Mesenchymal stem cell (in vitro differentiated cells and primary cell): ENCODE measurements around the gene TRPV5.

Source experiments
- DNase-seq: peaks from one replicate; pipeline ENCODE4 v3.0.0-alpha.2; 2013
- H2AFZ ChIP-seq: one replicate; pipeline ENCODE4 v1.6.1; 2013; ENCODE audit warnings: low read depth, mild to moderate bottlenecking, control low read depth, inconsistent platforms, low read length, moderate library complexity
- H2AK5ac ChIP-seq: 2 replicates; pipeline ENCODE4 v1.6.1; 2013; ENCODE audit warnings: low read length, moderate library complexity, mild to moderate bottlenecking, inconsistent platforms; ENCODE audit not compliant: severe bottlenecking
- H2BK120ac ChIP-seq: one replicate; pipeline ENCODE4 v1.6.1; 2013; ENCODE audit warnings: low read depth, mild to moderate bottlenecking, inconsistent platforms, low read length, moderate library complexity
- H2BK12ac ChIP-seq, 2 experiments: one replicate each; pipeline ENCODE4 v1.6.1; 2013; ENCODE audit warnings: inconsistent platforms in 2 of 2, low read length in 2 of 2, mild to moderate bottlenecking in 2 of 2, moderate library complexity in 2 of 2, control low read depth in 1 of 2
- H2BK15ac ChIP-seq: one replicate; pipeline ENCODE4 v1.6.1; 2013; ENCODE audit warnings: mild to moderate bottlenecking, low read depth, inconsistent platforms; ENCODE audit not compliant: poor library complexity, severe bottlenecking
- H2BK5ac ChIP-seq: 2 replicates; pipeline ENCODE4 v1.6.1; 2013; ENCODE audit warnings: low read depth, mild to moderate bottlenecking, low read length, control low read depth, inconsistent platforms; ENCODE audit not compliant: poor library complexity, severe bottlenecking
- H3K14ac ChIP-seq, 2 experiments: one replicate each; pipeline ENCODE4 v1.6.1; 2013; ENCODE audit warnings: inconsistent platforms in 2 of 2, low read length in 2 of 2, control low read depth in 1 of 2, mild to moderate bottlenecking in 1 of 2, moderate library complexity in 1 of 2
- H3K18ac ChIP-seq, 2 experiments: one replicate each; pipeline ENCODE4 v1.6.1; 2013; ENCODE audit warnings: inconsistent platforms in 2 of 2, low read length in 2 of 2, control low read depth in 1 of 2, low read depth in 1 of 2, mild to moderate bottlenecking in 1 of 2
- H3K23ac ChIP-seq, 2 experiments: one replicate each; pipeline ENCODE4 v1.6.1; 2013; ENCODE audit warnings: inconsistent platforms in 2 of 2, low read length in 2 of 2, mild to moderate bottlenecking in 2 of 2, moderate library complexity in 2 of 2, control low read depth in 1 of 2
- H3K27ac ChIP-seq: 2 replicates; pipeline ENCODE4 v1.5.1; 2013; ENCODE audit warnings: mild to moderate bottlenecking, moderate library complexity, low read length, control low read depth, inconsistent platforms; ENCODE audit not compliant: poor library complexity, severe bottlenecking
- H3K27me3 ChIP-seq, 2 experiments: 2 replicates each; pipeline versions ENCODE4 v1.6.1 to v1.7.0; 2013; ENCODE audit warnings: low read length in 2 of 2, mild to moderate bottlenecking in 2 of 2, moderate library complexity in 2 of 2, control low read depth in 1 of 2, inconsistent platforms in 1 of 2; ENCODE audit not compliant: control insufficient read depth in 1 of 2, insufficient read depth in 1 of 2
- H3K36me3 ChIP-seq, 2 experiments: 2 replicates each; pipeline versions ENCODE4 v1.6.1 to v1.7.0; 2013; ENCODE audit warnings: low read length in 2 of 2, control low read depth in 1 of 2, inconsistent platforms in 1 of 2, low read depth in 1 of 2, mild to moderate bottlenecking in 1 of 2; ENCODE audit not compliant: insufficient read depth in 2 of 2, control insufficient read depth in 1 of 2
- H3K4ac ChIP-seq, 2 experiments: one replicate each; pipeline ENCODE4 v1.6.1; 2013; ENCODE audit warnings: inconsistent platforms in 2 of 2, low read length in 2 of 2, mild to moderate bottlenecking in 2 of 2, moderate library complexity in 2 of 2, control low read depth in 1 of 2, low read depth in 1 of 2
- H3K4me1 ChIP-seq: 2 replicates; pipeline ENCODE4 v1.6.1; 2013; ENCODE audit warnings: low read depth, low read length, control low read depth; ENCODE audit not compliant: control insufficient read depth, insufficient read depth
- H3K4me2 ChIP-seq: 2 replicates; pipeline ENCODE4 v1.6.1; 2013; ENCODE audit warnings: low read length, mild to moderate bottlenecking, inconsistent platforms; ENCODE audit not compliant: poor library complexity, severe bottlenecking
- H3K4me3 ChIP-seq, 2 experiments: 2 replicates each; pipeline versions ENCODE4 v1.5.1 to v1.7.0; 2013; ENCODE audit warnings: low read length in 2 of 2, mild to moderate bottlenecking in 2 of 2, control low read depth in 1 of 2, low read depth in 1 of 2; ENCODE audit not compliant: insufficient read depth in 1 of 2
- H3K79me1 ChIP-seq: replicated peaks from 2 replicates; pipeline ENCODE4 v1.6.1; 2013; ENCODE audit warnings: mild to moderate bottlenecking, control low read depth, low read length, inconsistent platforms; ENCODE audit not compliant: poor library complexity, severe bottlenecking
- H3K9ac ChIP-seq: 2 replicates; pipeline ENCODE4 v1.7.0; 2013; ENCODE audit warnings: mild to moderate bottlenecking, low read length, moderate library complexity
- H3K9me3 ChIP-seq: 2 replicates; pipeline ENCODE4 v1.7.0; 2013; ENCODE audit warnings: mild to moderate bottlenecking, low read length; ENCODE audit not compliant: control insufficient read depth
- H4K8ac ChIP-seq: one replicate; pipeline ENCODE4 v1.6.1; 2013; ENCODE audit warnings: inconsistent platforms, mild to moderate bottlenecking, low read length, moderate library complexity
- H4K91ac ChIP-seq: one replicate; pipeline ENCODE4 v1.6.1; 2013; ENCODE audit warnings: mild to moderate bottlenecking, low read length, inconsistent platforms
- WGBS: methylation state at CpG from one replicate; pipeline ENCODE4 v1.1.7; 2013; ENCODE audit warnings: mixed read lengths; 5-methylcytosine and 5-hydroxymethylcytosine counted together

The TRPV5 gene

DNA sequence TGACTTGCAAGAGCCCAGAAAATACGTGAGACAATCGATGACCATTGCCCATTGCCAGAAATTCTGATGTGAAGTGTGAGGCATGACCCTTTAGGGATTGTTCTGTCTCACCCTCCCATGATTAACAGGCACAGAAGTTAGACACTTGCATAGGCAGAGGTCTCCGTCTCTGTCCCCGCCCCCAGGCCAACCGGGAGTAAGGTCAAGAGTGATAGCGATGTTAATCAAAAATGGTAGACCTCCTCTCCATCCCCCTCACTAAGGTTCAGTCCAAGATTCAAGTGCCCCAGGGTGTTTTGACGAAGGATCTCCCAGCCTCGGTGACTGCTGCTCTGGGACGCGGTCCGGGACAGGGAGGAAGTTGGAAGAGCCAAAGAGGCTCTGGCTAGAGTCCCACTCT is 25.3 kb downstream of the TRPV5 start:
- no peak overlapping the region for H4K8ac ChIP-seq
- 83% methylated on average over 11 of the region's 11 CpGs for WGBS
- no peak overlapping the region for H2BK120ac ChIP-seq
- H4K91ac ChIP-seq: no peak overlapping the region
- H2BK15ac ChIP-seq: no peak overlapping the region
- peaks cover 18% of the 10 kb centered on the region for H3K9me3 ChIP-seq
- no peak overlapping the region for H3K14ac ChIP-seq
- no peaks in the 10 kb centered on the region for H3K79me1 ChIP-seq
- H2BK5ac ChIP-seq: no peak overlapping the region
- peaks cover 0 to 11% of the 10 kb centered on the region in 2 experiments for H3K27me3 ChIP-seq
- no peak overlapping the region for H3K18ac ChIP-seq
- no peaks in the 10 kb centered on the region for H3K36me3 ChIP-seq
- H3K4ac ChIP-seq: no peak overlapping the region
- H3K27ac ChIP-seq: no peak overlapping the region
- H3K4me3 ChIP-seq: no peak overlapping the region
- H3K23ac ChIP-seq: no peak overlapping the region
- no peak overlapping the region for H2AK5ac ChIP-seq
- no peak overlapping the region for H3K4me2 ChIP-seq
- no peak overlapping the region for H2BK12ac ChIP-seq
- DNase-seq: no peak
- H2AFZ ChIP-seq: no peak overlapping the region
- H3K4me1 ChIP-seq: no peaks in the 10 kb centered on the region
- no peak overlapping the region for H3K9ac ChIP-seq

DNA sequence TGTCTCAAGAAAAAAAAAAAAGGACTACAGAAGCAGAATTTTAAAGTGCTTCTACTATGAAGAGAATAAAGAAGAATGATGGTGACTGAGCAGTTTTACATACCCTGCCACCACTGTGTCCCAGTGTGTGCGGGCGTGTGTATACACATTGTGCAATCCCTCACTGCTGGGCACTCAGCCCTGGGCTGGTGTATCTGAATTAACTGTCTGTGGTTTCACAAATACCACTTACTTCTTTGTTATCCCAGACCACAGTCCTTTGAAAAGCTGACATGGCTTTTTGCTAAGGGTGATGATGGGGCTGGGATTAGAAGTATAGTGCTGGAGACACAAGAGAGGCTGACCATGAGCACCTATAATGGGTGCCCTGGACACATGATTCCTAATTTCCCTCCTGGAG is 26.9 kb downstream of the TRPV5 start:
- H2BK5ac ChIP-seq: no peak overlapping the region
- no peak overlapping the region for H2BK15ac ChIP-seq
- no peak overlapping the region for H3K14ac ChIP-seq
- peaks cover 18% of the 10 kb centered on the region for H3K9me3 ChIP-seq
- no peak overlapping the region for H3K4ac ChIP-seq
- H3K18ac ChIP-seq: no peak overlapping the region
- H3K27ac ChIP-seq: no peak overlapping the region
- H3K36me3 ChIP-seq: no peaks in the 10 kb centered on the region
- no peak overlapping the region for H3K23ac ChIP-seq
- no peak overlapping the region for H3K4me2 ChIP-seq
- H4K8ac ChIP-seq: no peak overlapping the region
- H3K79me1 ChIP-seq: no peaks in the 10 kb centered on the region
- no peak overlapping the region for H3K4me3 ChIP-seq
- no peak overlapping the region for H3K9ac ChIP-seq
- no peak for DNase-seq
- H2BK120ac ChIP-seq: no peak overlapping the region
- no peak overlapping the region for H4K91ac ChIP-seq
- H2AK5ac ChIP-seq: no peak overlapping the region
- H2AFZ ChIP-seq: no peak overlapping the region
- no peak overlapping the region for H2BK12ac ChIP-seq
- no peaks in the 10 kb centered on the region for H3K4me1 ChIP-seq
- H3K27me3 ChIP-seq: peaks cover 0 to 8% of the 10 kb centered on the region in 2 experiments
- WGBS: 100% methylated on average over 1 of the region's 2 CpGs

DNA sequence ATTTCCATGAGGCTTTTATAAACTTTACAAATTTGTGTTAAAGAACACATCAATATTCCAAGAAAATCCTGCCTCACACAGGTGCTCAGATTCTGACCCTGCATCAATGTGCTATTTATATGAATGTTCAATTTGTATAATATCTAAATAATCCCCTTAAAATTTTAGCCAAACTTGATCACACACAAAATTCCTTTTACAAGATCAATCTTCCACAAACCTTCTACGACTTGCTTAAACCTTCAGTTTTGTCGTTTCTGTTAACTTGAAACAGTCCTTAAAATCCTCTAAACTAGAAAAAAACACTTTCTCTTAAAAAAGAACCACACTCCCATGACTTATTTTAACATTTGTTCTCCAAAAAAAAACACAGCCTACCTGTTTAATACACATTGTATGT is 27.8 kb downstream of the TRPV5 start:
- Histone ChIP-seq H4K91ac (no peak overlapping the region), H3K79me1 (no peaks in the 10 kb centered on the region), H3K4ac (no peak overlapping the region), H2BK120ac (no peak overlapping the region), H3K14ac (no peak overlapping the region), H3K27me3 (peaks cover 0 to 4% of the 10 kb centered on the region in 2 experiments), H3K4me1 (no peaks in the 10 kb centered on the region), H3K27ac (no peak overlapping the region), H3K9ac (no peak overlapping the region), H3K18ac (no peak overlapping the region), H3K36me3 (no peaks in the 10 kb centered on the region), H3K9me3 (peaks cover 18% of the 10 kb centered on the region), H3K4me3 (no peak overlapping the region), H2BK12ac (no peak overlapping the region), H3K23ac (no peak overlapping the region), H3K4me2 (no peak overlapping the region), H2BK5ac (no peak overlapping the region), H2BK15ac (no peak overlapping the region), H2AFZ (no peak overlapping the region), H2AK5ac (no peak overlapping the region), H4K8ac (no peak overlapping the region)
- WGBS: 74% methylated on average over 2 of the region's 2 CpGs
- DNase-seq: no peak

DNA sequence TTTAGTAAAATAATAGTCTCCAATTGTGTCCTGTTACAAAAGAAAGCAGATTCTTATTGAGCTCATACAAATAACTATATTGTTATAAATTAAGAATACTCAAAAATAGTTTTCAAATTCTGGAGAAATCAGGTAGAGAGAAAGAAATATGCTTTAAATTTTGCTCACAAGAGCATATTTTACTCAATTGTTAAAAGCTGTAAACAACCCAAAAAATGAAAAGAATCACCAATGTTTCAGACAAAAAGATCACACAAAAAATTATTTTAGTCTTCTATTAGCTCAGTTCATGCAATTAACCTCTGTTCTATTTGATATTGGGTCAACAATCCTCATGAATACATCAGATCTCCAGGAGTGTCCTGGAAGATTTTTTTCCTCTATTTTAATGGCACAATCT is 29.4 kb downstream of the TRPV5 start:
- no peaks in the 10 kb centered on the region for H3K4me1 ChIP-seq
- H2BK15ac ChIP-seq: no peak overlapping the region
- no peak overlapping the region for H3K14ac ChIP-seq
- peaks cover 18% of the 10 kb centered on the region for H3K9me3 ChIP-seq
- no peak overlapping the region for H3K4me2 ChIP-seq
- no peak overlapping the region for H3K4ac ChIP-seq
- H3K18ac ChIP-seq: no peak overlapping the region
- H3K27ac ChIP-seq: no peak overlapping the region
- H3K36me3 ChIP-seq: no peaks in the 10 kb centered on the region
- H3K4me3 ChIP-seq: no peak overlapping the region
- H3K9ac ChIP-seq: no peak overlapping the region
- H4K91ac ChIP-seq: no peak overlapping the region
- H3K27me3 ChIP-seq: peaks cover 0 to 4% of the 10 kb centered on the region in 2 experiments
- no peak overlapping the region for H2BK120ac ChIP-seq
- no peak overlapping the region for H2BK12ac ChIP-seq
- H2AFZ ChIP-seq: no peak overlapping the region
- no peaks in the 10 kb centered on the region for H3K79me1 ChIP-seq
- no peak overlapping the region for H2BK5ac ChIP-seq
- H4K8ac ChIP-seq: no peak overlapping the region
- DNase-seq: no peak
- no peak overlapping the region for H2AK5ac ChIP-seq
- H3K23ac ChIP-seq: no peak overlapping the region
